K562 (cell line): ENCODE results near the gene SLC25A11. TPM values are rescaled to one million over a fixed set of nuclear protein-coding genes. Genes with fewer than 3 reads are reported as not detected.

Experiments used
- CBFA2T3 ChIP-seq: fragments of 450-650 bp; IDR thresholded peaks from 2 replicates; pipeline ENCODE4 v1.6.1; 2017
- CBX2 ChIP-seq: fragments of 200-600 bp; sonication (generic); IDR thresholded peaks from one replicate; pipeline ENCODE4 v1.6.1; 2012; ENCODE audit warnings: mild to moderate bottlenecking, low read length, inconsistent platforms; ENCODE audit not compliant: insufficient read depth, poor library complexity, severe bottlenecking
- E2F5 ChIP-seq: sonication (generic); formaldehyde crosslinking; IDR thresholded peaks from 2 replicates; pipeline ENCODE4 v1.8.0; 2022; ENCODE audit warnings: mild to moderate bottlenecking, missing genetic modification reagents
- HMGXB4 ChIP-seq: sonication (generic); formaldehyde crosslinking; IDR thresholded peaks from 2 replicates; pipeline ENCODE4 v1.8.1; 2023; ENCODE audit warnings: mild to moderate bottlenecking, missing genetic modification reagents
- KDM1A ChIP-seq, 2 experiments: fragments of 450-650 bp; IDR thresholded peaks; 2 replicates each; pipeline ENCODE4 v1.6.1; 2016; ENCODE audit warnings: mild to moderate bottlenecking in 2 of 2
- NR1H2 ChIP-seq: sonication (generic); formaldehyde crosslinking; IDR thresholded peaks from 2 replicates; pipeline ENCODE4 v1.4.0; 2020; ENCODE audit warnings: mild to moderate bottlenecking, missing genetic modification reagents
- NR3C1 ChIP-seq: sonication (generic); formaldehyde crosslinking; IDR thresholded peaks from 2 replicates; pipeline ENCODE4 v1.8.1; 2022; ENCODE audit warnings: missing genetic modification reagents
- NRF1 ChIP-seq, 2 experiments: fragments of 450-650 bp; IDR thresholded peaks in 1 of 2; conservative IDR thresholded peaks in 1 of 2; 2 replicates each; pipeline ENCODE4 v1.6.1; 2014; ENCODE audit warnings: mild to moderate bottlenecking in 2 of 2
- SP2 ChIP-seq: IDR thresholded peaks from 2 replicates; pipeline ENCODE4 v1.6.1; 2011; ENCODE audit warnings: mild to moderate bottlenecking, low read depth, low read length, moderate library complexity; ENCODE audit not compliant: poor library complexity, severe bottlenecking; ENCODE audit errors: extremely low read depth
- SRSF9 ChIP-seq: fragments of 200-400 bp; formaldehyde crosslinking; IDR thresholded peaks from 2 replicates; pipeline ENCODE4 v1.6.1; 2017; ENCODE audit warnings: low read depth, low read length, borderline replicate concordance
- ZBTB40 ChIP-seq, 2 experiments: fragments of 450-650 bp in 1 of 2; sonication (generic) in 1 of 2; formaldehyde crosslinking in 1 of 2; IDR thresholded peaks; 2 replicates each; pipeline versions ENCODE4 v1.7.1 to v1.9.0; 2016 to 2022; ENCODE audit warnings: inconsistent platforms in 1 of 2, mild to moderate bottlenecking in 1 of 2, missing genetic modification reagents in 1 of 2
- ZFP1 ChIP-seq: fragments of 450-650 bp; formaldehyde crosslinking; IDR thresholded peaks from 2 replicates; pipeline ENCODE4 v1.4.0; 2020; ENCODE audit warnings: mild to moderate bottlenecking, mixed read lengths
- ZFPM2 ChIP-seq: fragments of 250-450 bp; sonication (Bioruptor Pico); IDR thresholded peaks from 2 replicates; pipeline ENCODE4 v1.5.1; 2022; ENCODE audit warnings: mild to moderate bottlenecking
- ZNF133 ChIP-seq: fragments of 250-450 bp; sonication (Bioruptor Pico); IDR thresholded peaks from 2 replicates; pipeline ENCODE4 v1.4.0; 2020; ENCODE audit warnings: mild to moderate bottlenecking
- ZNF224 ChIP-seq: sonication (generic); formaldehyde crosslinking; IDR thresholded peaks from 2 replicates; pipeline ENCODE4 v1.8.0; 2022; ENCODE audit warnings: mild to moderate bottlenecking, missing genetic modification reagents
- ZNF239 ChIP-seq: fragments of 250-450 bp; sonication (Bioruptor Pico); IDR thresholded peaks from 2 replicates; pipeline ENCODE4 v1.4.0; 2020; ENCODE audit warnings: mild to moderate bottlenecking
- polyA plus RNA-seq, 8 experiments: library from polyadenylated mRNA; depleted of rRNA in 4 of 8; stranded (reverse) in 5 of 8; unstranded in 3 of 8; fragments of >200 nt; fragmentation: Nextera tagmentation in 2 of 8; fragmentation: Illumina TruSeq in 1 of 8; extraction: Ambion mirVana in 2 of 8; extraction: Trizol in 1 of 8; gene quantifications; 2 replicates each; pipeline versions ENCODE4 v1.2.1 to v1.2.3, GENCODE V29; 2011 to 2014; ENCODE audit warnings: inconsistent platforms in 1 of 8, missing spikeins in 1 of 8
- total RNA-seq, 7 experiments: library from RNA; depleted of rRNA in 6 of 7; stranded (reverse); fragments of >200 nt in 6 of 7; fragmentation: Illumina TruSeq in 2 of 7; extraction: Trizol in 2 of 7; gene quantifications; 2 replicates each; pipeline versions ENCODE4 v1.2.1 to v1.2.3, GENCODE V29; 2011 to 2021; ENCODE audit warnings: low replicate concordance in 1 of 7

SLC25A11 gene
- total and polyA plus RNA-seq, 9 of the 15 experiments (the other 6 are each of a cell fraction or from before 2014, with no cell fraction given) = 3.1 to 56.7 (median 32.9) TPM

DNA sequence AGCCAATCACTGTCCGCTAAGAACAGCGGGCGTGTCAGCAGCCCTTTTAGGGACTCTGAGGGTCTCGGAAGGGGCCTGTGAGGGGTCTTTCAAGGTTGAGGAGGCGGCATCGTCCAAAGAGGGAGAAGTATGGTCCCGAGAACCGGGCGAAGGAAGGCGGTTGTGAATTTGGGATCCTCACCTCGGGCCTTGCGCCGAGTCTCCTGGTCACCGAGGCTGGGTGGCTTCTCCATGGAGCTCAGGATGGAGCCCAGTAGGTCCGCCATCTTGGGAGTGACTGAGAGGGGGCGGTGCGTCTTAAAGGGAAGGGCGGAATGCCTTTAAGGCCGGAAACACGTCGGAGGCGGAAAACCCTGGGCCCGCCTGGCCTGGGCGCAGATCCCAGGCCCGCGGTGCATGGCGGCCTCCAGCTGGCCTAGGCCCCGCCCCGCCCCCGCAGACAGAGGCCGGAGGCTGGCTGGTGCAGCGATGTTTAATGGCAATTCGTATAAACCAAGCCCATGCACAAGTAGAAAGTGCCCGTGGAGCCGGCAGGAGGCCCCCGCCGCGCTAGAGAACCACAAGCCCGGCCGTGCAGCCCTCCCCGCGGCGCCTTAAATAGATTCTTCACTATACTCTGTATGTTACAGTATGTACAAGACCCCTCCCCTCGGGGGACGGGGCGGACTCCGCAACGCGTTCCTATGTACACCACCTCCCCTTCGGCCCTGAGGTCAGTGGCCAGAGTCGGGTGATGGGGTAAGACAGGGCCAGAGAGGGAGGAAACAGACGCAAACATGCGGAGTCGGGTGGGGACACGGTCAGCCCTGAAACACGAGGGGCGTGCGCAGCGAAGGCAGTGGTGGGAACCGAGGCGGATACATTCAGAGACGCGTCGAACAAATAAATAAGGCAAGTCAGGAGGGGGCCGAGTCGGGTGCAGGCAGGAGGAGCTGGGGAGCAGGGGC is 28.0 kb upstream of the SLC25A11 start, which contains the start of gene SPAG7 (continued):
- TF ChIP-seq ZBTB40 (IDR thresholded peaks at IDR 0.05) = 0 out of 2 replicates have a peak, but pooled peaks have one; percentile 4
- no peak for TF ChIP-seq ZBTB40 (CRISPR knock-in tag; IDR thresholded peaks at IDR 0.05)
- TF ChIP-seq ZFPM2 (CRISPR knock-in tag) = no peak
- no peak for TF ChIP-seq ZNF133
- TF ChIP-seq NRF1 (conservative IDR thresholded peaks at IDR 0.05 in 1 of 2, IDR thresholded peaks at IDR 0.05 in 1 of 2) = peak; percentile 15 to 42; a peak in 2 of 4 replicates
- TF ChIP-seq NR1H2 = no peak
- no peak for TF ChIP-seq SRSF9
- TF ChIP-seq ZNF239 (CRISPR knock-in tag) = no peak
- no peak for TF ChIP-seq SP2
- no peak for TF ChIP-seq HMGXB4 (CRISPR knock-in tag)
- TF ChIP-seq CBFA2T3 = no peak
- no peak for TF ChIP-seq ZNF224
- TF ChIP-seq ZFP1 (CRISPR knock-in tag) = no peak
- TF ChIP-seq NR3C1 (CRISPR knock-in tag) = no peak
- TF ChIP-seq KDM1A (IDR thresholded peaks at IDR 0.05) = no peak
- no peak for TF ChIP-seq E2F5 (CRISPR knock-in tag)
- TF ChIP-seq CBX2 = no peak
